Pancreas (tissue), 10 donors: ENCODE measurements around the gene DLL4. TPM values are rescaled to one million over a fixed set of nuclear protein-coding genes. Genes with fewer than 3 reads are reported as not detected.
"Not testable (repeated sequence)": the region's sequence is repeated elsewhere in the genome, so short reads cannot be mapped to it uniquely, and the experiment has no call there.

Experiments
- ATAC-seq, 4 donors: fragments of 200-7000 bp; cut with Tn5 transposase; one replicate each; pipeline versions ENCODE4 v1.8.0 to v1.9.1; 2020; ENCODE audit warnings: mild to moderate bottlenecking in 4 of 4, moderate library complexity in 4 of 4
- DNase-seq, 6 donors: peaks; one replicate each; pipeline ENCODE4 v3.0.0-alpha.2; 2020
- FAIRE-seq: peaks from 2 replicates; lab custom pipeline; 2012; peaks lifted over from hg19 to GRCh38; lab: Jason Lieb, UNC
- H3K27ac ChIP-seq, 4 donors: fragments of 200-600 bp; sonication (generic); 1 replicate in 3 of 4; 2 replicates in 1 of 4; pipeline versions ENCODE4 v1.5.0 to v1.8.0; 2020
- H3K27me3 ChIP-seq, 4 donors: fragments of 200-600 bp; one replicate each; pipeline ENCODE4 v1.8.0; 2021
- H3K36me3 ChIP-seq, 3 donors: fragments of 200-600 bp; sonication (generic) in 1 of 3; one replicate each; pipeline versions ENCODE4 v1.5.0 to v1.8.0; 2020 to 2021
- H3K4me1 ChIP-seq, 3 donors: fragments of 200-600 bp; one replicate each; pipeline ENCODE4 v1.8.0; 2021
- H3K4me3 ChIP-seq, 4 donors: fragments of 200-600 bp; sonication (generic) in 2 of 4; one replicate each; pipeline versions ENCODE4 v1.5.0 to v1.8.0; 2020 to 2021
- H3K9me3 ChIP-seq, 4 donors: fragments of 200-600 bp; one replicate each; pipeline ENCODE4 v1.8.0; 2021
- CTCF ChIP-seq, 4 donors: fragments of 200-600 bp; sonication (generic) in 3 of 4; IDR thresholded peaks; one replicate each; pipeline versions ENCODE4 v1.5.0 to v1.8.0; 2021; ENCODE audit warnings: antibody characterized with exemption in 4 of 4
- WGBS, 2 donors: extraction: QIAGEN DNeasy Blood & Tissue Kit; methylation state at CpG; one replicate each; pipeline ENCODE4 v1.1.7; 2013; 5-methylcytosine and 5-hydroxymethylcytosine counted together
- intact Hi-C, 3 donors: fragments of 100-400 bp; cut with DNase I; formaldehyde crosslinking; loops; one replicate each; pipeline versions ENCODE4 v1.11.1 to v1.14.2; 2022
- polyA plus RNA-seq, 2 donors: library from polyadenylated mRNA; stranded (reverse); fragments of 200-250 nt; gene quantifications; one replicate each; pipeline ENCODE4 v1.2.3, GENCODE V29; 2013
- total RNA-seq, 6 donors: library from RNA; stranded (reverse); fragmentation: NEBNext Ultra II Directional in 4 of 6; extraction: Animal tissue kit (Norgen Biotek cat#: 25700) in 4 of 6; gene quantifications; one replicate each; pipeline versions ENCODE4 v1.2.1 to v1.2.4, GENCODE V29; 2021 to 2023
- donor health status: healthy with polysubstance abuse.
- donor health status: DM: no; HTN: no; CAD: no; lungs with moderate emphysema.
- donor health status: DM: no; HTN: no; CAD: no.
- donor health status: control.
- donor health status: control.
- donor health status: Bipolar disorder and iron deficiency.
- donor health status: DM: yes; HTN: yes; CAD: no.
- donor health status: DM: no; HTN: no; CAD: no.
- donor health status: DM: no; HTN: no; CAD: no.
- donor health status: DM: yes; HTN: yes; CAD: no.

Gene DLL4
- total and polyA plus RNA-seq, 8 donors, result 1.3 to 4.8 (median 2.3) TPM

GRCh38 chr15:40960151-40960885 lies 31.2 kb downstream of the DLL4 start:
- WGBS, 2 donors, result 91 to 98% methylated on average over 16 of the region's 16 CpGs
- no peaks in the 10 kb centered on the region for H3K27me3 ChIP-seq
- TF ChIP-seq CTCF (IDR thresholded peaks at IDR 0.05), result no peak
- no peak for ATAC-seq
- no peak overlapping the region for H3K4me3 ChIP-seq
- no peaks in the 10 kb centered on the region for H3K9me3 ChIP-seq
- H3K36me3 ChIP-seq, result no peaks in the 10 kb centered on the region
- no peak overlapping the region for H3K27ac ChIP-seq
- intact Hi-C loops, result no loop called here
- no peak for FAIRE-seq
- H3K4me1 ChIP-seq, result peaks cover 0 to 16% (median 7%) of the 10 kb centered on the region in 3 donors
- no peak for DNase-seq

GRCh38 chr15:40960925-40961324 lies 31.8 kb downstream of the DLL4 start:
- Histone ChIP-seq H3K4me3 (no peak overlapping the region), H3K9me3 (no peaks in the 10 kb centered on the region), H3K36me3 (no peaks in the 10 kb centered on the region), H3K4me1 (peaks cover under 1 to 21% (median 3%) of the 10 kb centered on the region in 3 donors), H3K27ac (no peak overlapping the region), H3K27me3 (no peaks in the 10 kb centered on the region)
- no peak for TF ChIP-seq CTCF (IDR thresholded peaks at IDR 0.05)
- WGBS, 2 donors, result 91 to 93% methylated on average over 11 of the region's 11 CpGs
- DNase-seq (no peak), FAIRE-seq (no peak), ATAC-seq (no peak)
- intact Hi-C loops, result no loop called here

- H3K27ac ChIP-seq, H3K36me3 ChIP-seq, DNase-seq, intact Hi-C loops, H3K4me3 ChIP-seq, FAIRE-seq, H3K9me3 ChIP-seq, H3K27me3 ChIP-seq, ATAC-seq: not testable (repeated sequence)
- 92% methylated on average over 15 to 25 of the region's 25 CpGs for WGBS, 2 donors
- H3K4me1 ChIP-seq, result peaks cover 0 to 26% (median 7%) of the 10 kb centered on the region in 3 donors
Observed at GRCh38 chr15:40961740-40962139, 32.6 kb downstream of the DLL4 start.

GRCh38 chr15:40962317-40962716 lies 33.2 kb downstream of the DLL4 start:
- H3K36me3 ChIP-seq, intact Hi-C loops, H3K27me3 ChIP-seq, DNase-seq, H3K9me3 ChIP-seq, H3K27ac ChIP-seq, ATAC-seq, FAIRE-seq, H3K4me3 ChIP-seq: not testable (repeated sequence)
- H3K4me1 ChIP-seq, result peaks cover 0 to 21% (median 7%) of the 10 kb centered on the region in 3 donors
- WGBS, 2 donors, result 88 to 90% methylated on average over 14 of the region's 14 CpGs

GRCh38 chr15:40963201-40963600 lies 34.1 kb downstream of the DLL4 start:
- Histone ChIP-seq H3K27me3 (no peaks in the 10 kb centered on the region), H3K36me3 (no peaks in the 10 kb centered on the region), H3K4me1 (peaks cover 0 to 13% (median 7%) of the 10 kb centered on the region in 3 donors), H3K27ac (no peak overlapping the region), H3K4me3 (no peak overlapping the region), H3K9me3 (no peaks in the 10 kb centered on the region)
- no peak for TF ChIP-seq CTCF (IDR thresholded peaks at IDR 0.05)
- no peak for ATAC-seq
- intact Hi-C loops, result no loop called here
- WGBS, 2 donors, result 88 to 93% methylated on average over 12 of the region's 12 CpGs
- no peak for DNase-seq
- FAIRE-seq, result no peak

GRCh38 chr15:40964006-40964405 lies 34.9 kb downstream of the DLL4 start:
- H3K4me1 ChIP-seq, result peaks cover 0 to 13% (median 7%) of the 10 kb centered on the region in 3 donors
- no peaks in the 10 kb centered on the region for H3K36me3 ChIP-seq
- WGBS, 2 donors, result 79 to 93% methylated on average over 6 to 8 of the region's 8 CpGs
- H3K27ac ChIP-seq, result no peak overlapping the region
- ATAC-seq (no peak), FAIRE-seq (no peak), DNase-seq (no peak)
- intact Hi-C loops, result no loop called here
- H3K27me3 ChIP-seq, result no peaks in the 10 kb centered on the region
- H3K4me3 ChIP-seq, result no peak overlapping the region
- H3K9me3 ChIP-seq, result no peaks in the 10 kb centered on the region
- TF ChIP-seq CTCF (IDR thresholded peaks at IDR 0.05), result no peak
